ENCODE results near the gene PLBD2. TPM values are rescaled to one million over a fixed set of nuclear protein-coding genes. Genes with fewer than 3 reads are reported as not detected.

The PLBD2 gene
- polyA plus RNA-seq, 3 donors, result 8.8 to 20.1 (median 12.5) TPM

- H3K27ac ChIP-seq (ENCODE audit: low read depth, low read length), result no peak overlapping the region
- 95 to 97% (median 96%) methylated on average over 12 of the region's 12 CpGs for WGBS, 3 donors
These were observed 28.6 kb downstream of the PLBD2 start for GRCh38 chr12:113386866-113387566.

GRCh38 chr12:113387631-113388030 lies 29.2 kb downstream of the PLBD2 start:
- WGBS, 3 donors, result 92 to 97% (median 96%) methylated on average over 11 of the region's 11 CpGs
- no peak overlapping the region for H3K27ac ChIP-seq (ENCODE audit: low read depth, low read length)

- H3K27ac ChIP-seq (ENCODE audit: low read depth, low read length), result no peak overlapping the region
- WGBS, 3 donors, result 90 to 94% (median 92%) methylated on average over 14 of the region's 14 CpGs
These were observed 30.0 kb downstream of the PLBD2 start for GRCh38 chr12:113388351-113388750.

GRCh38 chr12:113390064-113391043 lies 32.0 kb downstream of the PLBD2 start:
- WGBS, 3 donors, result 95 to 96% (median 96%) methylated on average over 6 of the region's 6 CpGs
- H3K27ac ChIP-seq (ENCODE audit: low read depth, low read length), result no peak overlapping the region

- H3K27ac ChIP-seq (ENCODE audit: low read depth, low read length), result no peak overlapping the region
- 94 to 96% (median 94%) methylated on average over 3 of the region's 3 CpGs for whole genome bisulfite sequencing, 3 donors
These were observed 32.8 kb downstream of the PLBD2 start for GRCh38 chr12:113391145-113391544.

- 90 to 95% (median 90%) methylated on average over 9 of the region's 9 CpGs for WGBS, 3 donors
- H3K27ac ChIP-seq (ENCODE audit: low read depth, low read length), result no peak overlapping the region
These were observed 33.4 kb downstream of the PLBD2 start for GRCh38 chr12:113391650-113392337.

- H3K27ac ChIP-seq (ENCODE audit: low read depth, low read length), result no peak overlapping the region
- 70 to 94% (median 80%) methylated on average over 7 of the region's 7 CpGs for WGBS, 3 donors
These were observed 34.1 kb downstream of the PLBD2 start for GRCh38 chr12:113392520-113392919.

- WGBS, 3 donors, result 73 to 77% (median 75%) methylated on average over 17 of the region's 17 CpGs
These were observed 34.7 kb downstream of the PLBD2 start for GRCh38 chr12:113392988-113393579.

GRCh38 chr12:113393749-113394148 lies 35.4 kb downstream of the PLBD2 start:
- no peak overlapping the region for H3K27ac ChIP-seq (ENCODE audit: low read depth, low read length)
- WGBS, 3 donors, result 79 to 90% (median 83%) methylated on average over 5 of the region's 5 CpGs

More at GRCh38 chr12:113392988-113393579, 34.7 kb downstream of the PLBD2 start:
- H3K27ac ChIP-seq (ENCODE audit: low read depth, low read length), result no peak overlapping the region

GRCh38 chr12:113395119-113395518 lies 36.7 kb downstream of the PLBD2 start:
- no peak overlapping the region for H3K27ac ChIP-seq (ENCODE audit: low read depth, low read length)
- 83 to 91% (median 83%) methylated on average over 5 of the region's 5 CpGs for WGBS, 3 donors

- H3K27ac ChIP-seq (ENCODE audit: low read depth, low read length), result no peak overlapping the region
These were observed 37.8 kb downstream of the PLBD2 start for GRCh38 chr12:113396200-113396599.

- no peak overlapping the region for H3K27ac ChIP-seq (ENCODE audit: low read depth, low read length)
- 53 to 73% (median 67%) methylated on average over 16 of the region's 16 CpGs for WGBS, 3 donors
These were observed 38.6 kb downstream of the PLBD2 start for GRCh38 chr12:113396828-113397496.

- no peak overlapping the region for H3K27ac ChIP-seq (ENCODE audit: low read depth, low read length)
- WGBS, 3 donors, result 34 to 64% (median 63%) methylated on average over 10 of the region's 10 CpGs
These were observed 39.3 kb downstream of the PLBD2 start for GRCh38 chr12:113397497-113398197.

GRCh38 chr12:113398346-113399290 lies 40.2 kb downstream of the PLBD2 start:
- 79 to 84% (median 83%) methylated on average over 25 to 26 of the region's 26 CpGs for WGBS, 3 donors
- no peak overlapping the region for H3K27ac ChIP-seq (ENCODE audit: low read depth, low read length)

GRCh38 chr12:113399490-113399889 lies 41.1 kb downstream of the PLBD2 start:
- no peak overlapping the region for H3K27ac ChIP-seq (ENCODE audit: low read depth, low read length)
- WGBS, 3 donors, result 83 to 87% (median 86%) methylated on average over 12 of the region's 12 CpGs

GRCh38 chr12:113400362-113400761 lies 42.0 kb downstream of the PLBD2 start:
- H3K27ac ChIP-seq (ENCODE audit: low read depth, low read length), result no peak overlapping the region
- 74 to 88% (median 86%) methylated on average over 4 of the region's 4 CpGs for WGBS, 3 donors

All from adipose tissue (tissue), 3 donors.